Neural progenitor cell (in vitro differentiated cells): ENCODE results near the gene FLRT2. TPM values are rescaled to one million over a fixed set of nuclear protein-coding genes. Genes with fewer than 3 reads are reported as not detected.

ENCODE experiments used
- DNase-seq: peaks from one replicate; pipeline ENCODE4 v3.0.0-alpha.2; 2016; ENCODE audit warnings: low spot score
- H2AFZ ChIP-seq: fragments of 200-600 bp; sonication (generic); replicated peaks from 2 replicates; pipeline ENCODE4 v1.6.1; 2016; ENCODE audit warnings: antibody characterized with exemption
- H3F3A ChIP-seq: fragments of 200-600 bp; sonication (generic); 2 replicates; pipeline ENCODE4 v1.6.1; 2016; ENCODE audit warnings: antibody characterized with exemption, low read depth
- H3K27ac ChIP-seq: fragments of 200-600 bp; sonication (generic); 2 replicates; pipeline ENCODE4 v1.5.1; 2016; ENCODE audit warnings: mild to moderate bottlenecking
- H3K27me3 ChIP-seq: fragments of 200-600 bp; sonication (generic); 2 replicates; pipeline ENCODE4 v1.6.1; 2016; ENCODE audit warnings: mild to moderate bottlenecking, moderate library complexity
- H3K36me3 ChIP-seq: fragments of 200-600 bp; sonication (generic); 2 replicates; pipeline ENCODE4 v1.5.1; 2016
- H3K4me1 ChIP-seq: fragments of 200-600 bp; sonication (generic); 2 replicates; pipeline ENCODE4 v1.6.1; 2016; ENCODE audit warnings: mixed run types
- H3K4me2 ChIP-seq: fragments of 200-600 bp; sonication (generic); 2 replicates; pipeline ENCODE4 v1.6.1; 2016
- H3K4me3 ChIP-seq: fragments of 200-600 bp; sonication (generic); 2 replicates; pipeline ENCODE4 v1.5.1; 2016
- H3K79me2 ChIP-seq: fragments of 200-600 bp; sonication (generic); 2 replicates; pipeline ENCODE4 v1.6.1; 2016; ENCODE audit warnings: low read depth
- H3K9ac ChIP-seq: fragments of 200-600 bp; sonication (generic); 2 replicates; pipeline ENCODE4 v1.6.1; 2016
- H3K9me3 ChIP-seq: fragments of 200-600 bp; sonication (generic); 2 replicates; pipeline ENCODE4 v1.5.1; 2016; ENCODE audit warnings: low read depth
- H4K20me1 ChIP-seq: fragments of 200-600 bp; sonication (generic); 2 replicates; pipeline ENCODE4 v1.6.1; 2016; ENCODE audit warnings: low read depth
- H3K27ac Mint-ChIP-seq: 3 replicates; pipeline ENCODE4 v1.8.0; 2021; ENCODE audit warnings: mixed read lengths
- H3K27me3 Mint-ChIP-seq: 2 replicates; pipeline ENCODE4 v1.8.0; 2022; ENCODE audit warnings: low read depth, mild to moderate bottlenecking, inconsistent platforms, moderate library complexity, mixed read lengths; ENCODE audit not compliant: insufficient read depth
- H3K36me3 Mint-ChIP-seq: 3 replicates; pipeline ENCODE4 v1.8.0; 2021; ENCODE audit warnings: mixed read lengths
- H3K4me1 Mint-ChIP-seq: 3 replicates; pipeline ENCODE4 v1.8.0; 2021; ENCODE audit warnings: mixed read lengths
- H3K4me3 Mint-ChIP-seq: 3 replicates; pipeline ENCODE4 v1.8.0; 2021; ENCODE audit warnings: mild to moderate bottlenecking, moderate library complexity, mixed read lengths
- H3K9me3 Mint-ChIP-seq: 3 replicates; pipeline ENCODE4 v1.8.0; 2020; ENCODE audit warnings: mixed read lengths
- EZH2 ChIP-seq: fragments of 200-600 bp; sonication (generic); IDR thresholded peaks from 2 replicates; pipeline ENCODE4 v1.6.1; 2017; ENCODE audit warnings: antibody characterized with exemption, mild to moderate bottlenecking, moderate library complexity
- EZH2phosphoT487 ChIP-seq: fragments of 200-600 bp; sonication (generic); IDR thresholded peaks from 2 replicates; pipeline ENCODE4 v1.6.1; 2017; ENCODE audit warnings: antibody characterized with exemption
- total RNA-seq: library from RNA; depleted of rRNA; stranded (reverse); fragments of >200 nt; gene quantifications from 2 replicates; pipeline ENCODE4 v1.2.3, GENCODE V29; 2015; ENCODE audit warnings: low replicate concordance
- TF ChIP-seq, protein P1 (sequence below): fragments of 200-600 bp; sonication (generic); IDR thresholded peaks from 2 replicates; pipeline ENCODE4 v1.5.1; 2017; ENCODE audit warnings: antibody characterized with exemption, mild to moderate bottlenecking

FLRT2 gene
- total RNA-seq, 1 donor from 2014 or later: 8.5 TPM

DNA sequence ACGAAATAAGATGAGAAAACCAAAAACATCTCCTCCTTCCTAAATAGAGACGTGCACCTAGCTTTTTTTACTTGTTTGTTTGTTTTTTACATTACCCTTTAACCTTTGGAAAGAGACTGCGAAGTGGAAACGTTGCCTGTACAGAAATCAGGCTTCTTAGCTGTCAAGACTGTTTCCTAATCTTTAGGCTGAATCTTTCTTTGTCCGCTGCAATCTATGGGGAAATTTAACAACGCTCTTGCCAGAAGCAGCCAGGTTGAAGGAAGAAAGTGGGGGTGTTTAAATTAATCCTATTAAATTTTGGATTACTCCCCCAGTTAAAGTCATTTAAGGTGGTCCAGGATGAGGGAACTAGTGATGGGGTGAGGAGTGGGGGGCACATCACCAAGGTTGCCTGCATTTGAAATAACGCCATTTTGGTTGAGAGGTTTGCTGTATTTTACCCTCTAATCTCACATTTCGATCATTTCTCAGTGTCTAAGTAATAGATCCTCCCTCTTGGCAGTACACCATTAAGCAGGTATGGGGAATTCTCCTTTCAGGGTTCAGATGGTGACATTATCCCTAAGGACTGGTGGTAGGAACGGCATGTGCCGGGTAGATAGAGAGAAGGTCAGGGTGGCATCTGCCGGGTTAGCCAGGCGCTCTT, 2.6 kb downstream of the FLRT2 start:
- H3K27ac ChIP-seq: no peak overlapping the region
- H3K4me1 Mint-ChIP-seq: peaks cover 62% of the 10 kb centered on the region

DNA sequence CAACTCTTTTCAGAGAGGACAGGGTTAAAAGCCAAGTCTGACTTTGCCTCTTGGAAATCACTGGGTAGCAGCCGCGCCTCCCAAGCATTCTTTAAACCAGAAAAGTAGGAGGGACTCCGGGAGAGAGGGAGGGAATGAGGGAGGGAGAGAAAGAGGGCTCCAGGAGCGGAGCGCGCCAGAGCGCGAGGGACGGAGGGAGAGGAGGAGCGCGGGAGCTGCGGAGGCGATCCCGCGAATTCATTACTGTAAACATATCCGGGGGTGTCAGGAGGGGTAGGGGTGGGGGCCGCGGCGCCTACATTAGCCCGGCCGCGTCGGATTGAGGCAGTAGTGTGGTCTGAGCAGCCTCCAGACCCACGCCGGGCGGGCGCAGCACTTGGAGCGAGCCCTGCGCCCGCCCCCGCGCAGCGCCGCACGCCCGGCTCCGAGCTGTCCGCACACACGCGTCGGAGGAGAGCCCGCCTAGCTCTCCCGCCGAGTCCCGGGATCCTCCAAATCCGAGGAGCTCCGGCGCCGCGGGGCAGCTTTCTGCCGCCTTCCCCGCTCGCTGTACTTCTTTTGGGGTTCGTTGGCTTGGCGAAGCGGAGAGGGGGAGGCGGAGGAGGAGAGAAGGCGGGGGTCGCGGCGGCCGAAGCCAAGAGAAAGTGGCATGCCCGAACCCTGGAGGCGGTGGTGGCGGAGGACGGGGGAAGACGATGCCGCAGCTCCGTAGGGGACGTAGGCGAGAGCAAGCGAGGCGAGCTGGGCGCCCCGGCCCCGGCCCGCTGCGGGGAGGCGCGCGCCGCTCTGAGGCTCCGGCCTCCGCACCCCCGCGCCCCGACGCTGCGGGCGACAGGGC, 3.3 kb downstream of the FLRT2 start:
- Mint-ChIP-seq H3K27ac (peak overlapping the region; percentile 55), H3K4me1 (peaks cover 55% of the 10 kb centered on the region)

More for the DNA sequence above, 2.6 kb downstream of the FLRT2 start:
- Histone ChIP-seq H3K4me1 (peaks cover 38% of the 10 kb centered on the region), H3K4me3 (peak overlapping the region; percentile 74), H3K9ac (no peak overlapping the region), H3K27me3 (peaks cover 65% of the 10 kb centered on the region), H4K20me1 (peaks cover 9% of the 10 kb centered on the region), H3K79me2 (peaks cover 20% of the 10 kb centered on the region), H2AFZ (peak overlapping the region; percentile 10), H3K36me3 (no peaks in the 10 kb centered on the region), H3K9me3 (no peaks in the 10 kb centered on the region), H3F3A (peaks cover 8% of the 10 kb centered on the region), H3K4me2 (peak overlapping the region; percentile 88)
- Mint-ChIP-seq H3K4me3 (peak overlapping the region; percentile 96), H3K9me3 (no peaks in the 10 kb centered on the region), H3K27me3 (peaks cover 39% of the 10 kb centered on the region), H3K36me3 (no peaks in the 10 kb centered on the region), H3K27ac (peak overlapping the region; percentile 55)
- TF ChIP-seq, protein P1, sequence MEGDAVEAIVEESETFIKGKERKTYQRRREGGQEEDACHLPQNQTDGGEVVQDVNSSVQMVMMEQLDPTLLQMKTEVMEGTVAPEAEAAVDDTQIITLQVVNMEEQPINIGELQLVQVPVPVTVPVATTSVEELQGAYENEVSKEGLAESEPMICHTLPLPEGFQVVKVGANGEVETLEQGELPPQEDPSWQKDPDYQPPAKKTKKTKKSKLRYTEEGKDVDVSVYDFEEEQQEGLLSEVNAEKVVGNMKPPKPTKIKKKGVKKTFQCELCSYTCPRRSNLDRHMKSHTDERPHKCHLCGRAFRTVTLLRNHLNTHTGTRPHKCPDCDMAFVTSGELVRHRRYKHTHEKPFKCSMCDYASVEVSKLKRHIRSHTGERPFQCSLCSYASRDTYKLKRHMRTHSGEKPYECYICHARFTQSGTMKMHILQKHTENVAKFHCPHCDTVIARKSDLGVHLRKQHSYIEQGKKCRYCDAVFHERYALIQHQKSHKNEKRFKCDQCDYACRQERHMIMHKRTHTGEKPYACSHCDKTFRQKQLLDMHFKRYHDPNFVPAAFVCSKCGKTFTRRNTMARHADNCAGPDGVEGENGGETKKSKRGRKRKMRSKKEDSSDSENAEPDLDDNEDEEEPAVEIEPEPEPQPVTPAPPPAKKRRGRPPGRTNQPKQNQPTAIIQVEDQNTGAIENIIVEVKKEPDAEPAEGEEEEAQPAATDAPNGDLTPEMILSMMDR: no peak
- TF ChIP-seq EZH2phosphoT487: no peak
- DNase-seq: no peak

DNA sequence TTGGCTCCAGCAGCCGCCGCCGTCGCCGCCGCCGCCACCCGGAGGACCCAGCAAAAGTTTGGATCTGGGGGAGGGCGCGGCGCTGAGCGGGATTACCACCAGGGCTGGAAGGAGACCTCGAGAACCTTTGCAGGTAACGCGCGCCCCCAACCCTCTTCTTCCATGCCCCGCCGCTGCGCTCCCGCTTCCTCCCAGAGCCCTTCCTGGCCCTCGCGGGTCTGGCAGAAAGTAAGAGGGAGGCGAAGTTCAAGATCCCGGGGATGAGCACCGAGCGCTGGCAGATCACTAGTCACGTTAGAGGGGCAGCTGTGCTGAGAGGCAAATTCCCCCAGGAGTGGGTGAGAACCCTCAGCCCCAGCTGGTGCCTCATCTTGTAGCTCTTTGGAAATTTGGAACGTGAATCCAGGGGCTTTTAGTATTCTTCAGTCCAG, 3.9 kb downstream of the FLRT2 start:
- Histone ChIP-seq H3K4me3 (peak overlapping the region; percentile 74), H2AFZ (peak overlapping the region; percentile 58), H3K9ac (no peak overlapping the region), H3K36me3 (no peaks in the 10 kb centered on the region), H3K4me2 (peak overlapping the region; percentile 88), H3K79me2 (peaks cover 26% of the 10 kb centered on the region), H3F3A (peaks cover 8% of the 10 kb centered on the region), H3K27ac (no peak overlapping the region), H3K27me3 (peaks cover 62% of the 10 kb centered on the region), H3K4me1 (peaks cover 34% of the 10 kb centered on the region), H3K9me3 (no peaks in the 10 kb centered on the region), H4K20me1 (peaks cover 9% of the 10 kb centered on the region)
- peak; percentile 40 for TF ChIP-seq EZH2phosphoT487
- peak; percentile 26 for TF ChIP-seq EZH2
- TF ChIP-seq, protein P1: no peak
- H3K4me3 Mint-ChIP-seq: peak overlapping the region; percentile 90
- peaks cover 39% of the 10 kb centered on the region for H3K27me3 Mint-ChIP-seq
- H3K4me1 Mint-ChIP-seq: peaks cover 49% of the 10 kb centered on the region
- H3K27ac Mint-ChIP-seq: no peak overlapping the region
- H3K36me3 Mint-ChIP-seq: no peaks in the 10 kb centered on the region
- DNase-seq: no peak
- no peaks in the 10 kb centered on the region for H3K9me3 Mint-ChIP-seq

More for the DNA sequence above, 3.3 kb downstream of the FLRT2 start:
- Histone ChIP-seq H3K36me3 (no peaks in the 10 kb centered on the region), H3K4me3 (peak overlapping the region; percentile 74), H3K4me2 (peak overlapping the region; percentile 88), H3K79me2 (peaks cover 26% of the 10 kb centered on the region), H3K27me3 (peaks cover 65% of the 10 kb centered on the region), H3K27ac (no peak overlapping the region), H3K9me3 (no peaks in the 10 kb centered on the region), H4K20me1 (peaks cover 9% of the 10 kb centered on the region), H2AFZ (peak overlapping the region; percentile 87), H3F3A (peaks cover 8% of the 10 kb centered on the region), H3K4me1 (peaks cover 36% of the 10 kb centered on the region), H3K9ac (no peak overlapping the region)
- H3K9me3 Mint-ChIP-seq: no peaks in the 10 kb centered on the region
- DNase-seq: peak; percentile 88
- peaks cover 39% of the 10 kb centered on the region for H3K27me3 Mint-ChIP-seq
- no peaks in the 10 kb centered on the region for H3K36me3 Mint-ChIP-seq
- no peak for TF ChIP-seq EZH2phosphoT487
- TF ChIP-seq, protein P1: peak; percentile 2
- H3K4me3 Mint-ChIP-seq: peak overlapping the region; percentile 96
